SK-N-SH (cell line): Measurements from ENCODE around the gene DLAT. TPM values are rescaled to one million over a fixed set of nuclear protein-coding genes. Genes with fewer than 3 reads are reported as not detected.

Source experiments
- CTCF ChIA-PET: fragments of 300-600, 350-600 bp; formaldehyde crosslinking; extraction: SDS; loops from one replicate; lab custom pipeline; 2021; lab: Yijun Ruan, JAX
- POLR2A ChIA-PET: fragments of 350-600 bp; sonication (Branson Sonifier 250); formaldehyde crosslinking; extraction: SDS; loops from one replicate; lab custom pipeline; 2020; ENCODE audit warnings: antibody characterized with exemption, inconsistent platforms; lab: Yijun Ruan, JAX
- DNase-seq: peaks from one replicate; pipeline ENCODE4 v3.0.0; 2012
- H2AFZ ChIP-seq: fragments of 200-600 bp; sonication (generic); 2 replicates; pipeline ENCODE4 v1.8.1; 2016; ENCODE audit warnings: antibody characterized with exemption, mild to moderate bottlenecking, low read depth
- H3F3A ChIP-seq: fragments of 200-600 bp; sonication (generic); replicated peaks from 2 replicates; pipeline ENCODE3; 2016; ENCODE audit warnings: antibody characterized with exemption, mild to moderate bottlenecking; ENCODE audit not compliant: insufficient read depth
- H3K27ac ChIP-seq, 2 experiments: fragments of 200-500 bp in 1 of 2; fragments of 200-600 bp in 1 of 2; sonication (Bioruptor generic) in 1 of 2; sonication (generic), shearing (Covaris generic) in 1 of 2; 2 replicates each; pipeline versions ENCODE4 v1.5.1 to v1.6.1; 2014 to 2016; ENCODE audit warnings: low read depth in 2 of 2, inconsistent platforms in 1 of 2, low read length in 1 of 2, mild to moderate bottlenecking in 1 of 2, mixed read lengths in 1 of 2
- H3K27me3 ChIP-seq: fragments of 200-600 bp; sonication (generic), shearing (Covaris generic); 2 replicates; pipeline ENCODE4 v1.6.1; 2016; ENCODE audit warnings: mixed run types; ENCODE audit not compliant: insufficient read depth
- H3K36me3 ChIP-seq, 2 experiments: fragments of 200-500 bp in 1 of 2; fragments of 200-600 bp in 1 of 2; sonication (Bioruptor generic) in 1 of 2; sonication (generic) in 1 of 2; replicated peaks in 1 of 2; 2 replicates each; pipeline versions ENCODE3 to v1.5.1; 2014 to 2016; ENCODE audit warnings: low read length in 1 of 2, mild to moderate bottlenecking in 1 of 2; ENCODE audit not compliant: insufficient read depth in 2 of 2, control insufficient read depth in 1 of 2
- H3K4me1 ChIP-seq, 2 experiments: fragments of 200-500 bp in 1 of 2; fragments of 200-600 bp in 1 of 2; sonication (Bioruptor generic) in 1 of 2; sonication (generic), shearing (Covaris generic) in 1 of 2; 2 replicates each; pipeline versions ENCODE4 v1.5.1 to v1.6.1; 2014 to 2016; ENCODE audit warnings: low read depth in 1 of 2, low read length in 1 of 2, mixed run types in 1 of 2; ENCODE audit not compliant: insufficient read depth in 2 of 2, control insufficient read depth in 1 of 2
- H3K4me2 ChIP-seq: fragments of 200-600 bp; sonication (generic), shearing (Covaris generic); 2 replicates; pipeline ENCODE4 v1.6.1; 2017; ENCODE audit warnings: mixed run types
- H3K4me3 ChIP-seq, 2 experiments: fragments of 200-500 bp in 1 of 2; fragments of 200-600 bp in 1 of 2; sonication (Bioruptor generic) in 1 of 2; sonication (generic), shearing (Covaris generic) in 1 of 2; 2 replicates each; pipeline versions ENCODE4 v1.5.1 to v1.8.1; 2014 to 2016; ENCODE audit warnings: low read depth in 2 of 2, inconsistent platforms in 1 of 2, low read length in 1 of 2, mild to moderate bottlenecking in 1 of 2, mixed read lengths in 1 of 2, moderate library complexity in 1 of 2
- H3K79me2 ChIP-seq: fragments of 200-600 bp; sonication (generic); 2 replicates; pipeline ENCODE4 v1.8.1; 2017; ENCODE audit warnings: mild to moderate bottlenecking; ENCODE audit not compliant: insufficient read depth
- H3K9ac ChIP-seq: fragments of 200-600 bp; sonication (generic); 2 replicates; pipeline ENCODE4 v1.6.1; 2017; ENCODE audit warnings: mixed run types
- H3K9me2 ChIP-seq: fragments of 200-600 bp; sonication (generic); 2 replicates; pipeline ENCODE4 v1.6.1; 2017; ENCODE audit warnings: mixed run types
- H3K9me3 ChIP-seq: fragments of 200-600 bp; sonication (generic); 2 replicates; pipeline ENCODE4 v1.6.1; 2017; ENCODE audit warnings: mixed run types, mild to moderate bottlenecking, moderate library complexity
- H4K20me1 ChIP-seq: fragments of 200-600 bp; sonication (generic); 2 replicates; pipeline ENCODE4 v1.6.1; 2017; ENCODE audit warnings: mild to moderate bottlenecking, mixed run types; ENCODE audit not compliant: insufficient read depth
- CTCF ChIP-seq: fragments of 200-600 bp; sonication (generic); IDR thresholded peaks from 2 replicates; pipeline ENCODE4 v1.6.1; 2017; ENCODE audit warnings: antibody characterized with exemption, mild to moderate bottlenecking, moderate library complexity
- EP300 ChIP-seq, 2 experiments: IDR thresholded peaks; 2 replicates each; pipeline versions ENCODE4 v1.4.0 to v1.6.1; 2012; ENCODE audit warnings: borderline replicate concordance in 1 of 2, low read depth in 1 of 2, low read length in 1 of 2
- FOXJ3 ChIP-seq: sonication (generic); formaldehyde crosslinking; IDR thresholded peaks from 2 replicates; pipeline ENCODE4 v1.5.1; 2020; ENCODE audit warnings: mild to moderate bottlenecking, missing genetic modification reagents
- FOXM1 ChIP-seq: IDR thresholded peaks from 2 replicates; pipeline ENCODE4 v1.4.0; 2012; ENCODE audit warnings: low read depth, mild to moderate bottlenecking
- GATA2 ChIP-seq: sonication (generic); formaldehyde crosslinking; IDR thresholded peaks from 2 replicates; pipeline ENCODE4 v1.5.0; 2020; ENCODE audit warnings: mild to moderate bottlenecking, missing genetic modification reagents
- JUND ChIP-seq: IDR thresholded peaks from 2 replicates; pipeline ENCODE4 v1.4.0; 2012
- MAX ChIP-seq: IDR thresholded peaks from 2 replicates; pipeline ENCODE4 v1.4.0; 2012; ENCODE audit warnings: low read depth
- MXI1 ChIP-seq: IDR thresholded peaks from 2 replicates; pipeline ENCODE4 v1.6.1; 2012; ENCODE audit warnings: mild to moderate bottlenecking, low read depth, low read length, improper control_type of control experiment
- POLR2AphosphoS5 ChIP-seq: IDR thresholded peaks from 2 replicates; pipeline ENCODE4 v1.6.1; 2012; ENCODE audit warnings: low read depth, low read length
- RFX5 ChIP-seq: IDR thresholded peaks from 2 replicates; pipeline ENCODE4 v1.6.1; 2012; ENCODE audit warnings: mild to moderate bottlenecking, improper control_type of control experiment, low read length
- RXRA ChIP-seq: IDR thresholded peaks from 2 replicates; pipeline ENCODE4 v1.4.0; 2012; ENCODE audit warnings: low read depth, mild to moderate bottlenecking, borderline replicate concordance
- SIN3A ChIP-seq: IDR thresholded peaks from 2 replicates; pipeline ENCODE4 v1.6.1; 2012; ENCODE audit warnings: low read depth, mild to moderate bottlenecking, low read length, moderate library complexity, borderline replicate concordance
- TCF12 ChIP-seq: IDR thresholded peaks from 2 replicates; pipeline ENCODE4 v1.4.0; 2012
- USF2 ChIP-seq: fragments of 150-350 bp; IDR thresholded peaks from 2 replicates; pipeline ENCODE4 v1.6.1; 2017; ENCODE audit warnings: antibody characterized with exemption, low read length, low read depth, borderline replicate concordance
- YY1 ChIP-seq: IDR thresholded peaks from 2 replicates; pipeline ENCODE4 v1.4.0; 2012; ENCODE audit warnings: low read depth, mild to moderate bottlenecking
- WGBS: methylation state at CpG from one replicate; pipeline ENCODE4 v1.1.6; 2017; ENCODE audit warnings: low lambda C conversion rate; 5-methylcytosine and 5-hydroxymethylcytosine counted together
- polyA plus RNA-seq, 3 experiments: library from polyadenylated mRNA; depleted of rRNA; stranded (reverse); fragments of >200 nt; gene quantifications; 2 replicates each; pipeline ENCODE4 v1.2.3, GENCODE V29; 2012
- TF ChIP-seq, protein P1 (sequence below): IDR thresholded peaks from 2 replicates; pipeline ENCODE4 v1.6.1; 2012; ENCODE audit warnings: mild to moderate bottlenecking, low read depth, low read length, moderate library complexity
- TF ChIP-seq, protein P2 (sequence below): IDR thresholded peaks from 2 replicates; pipeline ENCODE4; 2012
- TF ChIP-seq, protein P3 (sequence below): fragments of 150-350 bp; IDR thresholded peaks from 2 replicates; pipeline ENCODE4 v1.6.1; 2016; ENCODE audit warnings: mild to moderate bottlenecking, low read depth, low read length

Gene DLAT
- polyA plus RNA-seq, 1 of the 3 experiments (the other 2 are of a cell fraction), result 14.4 TPM

- H3K27me3 ChIP-seq, result no peaks in the 10 kb centered on the region
- H3K4me2 ChIP-seq, result no peak overlapping the region
- H3F3A ChIP-seq, result no peaks in the 10 kb centered on the region
- no peaks in the 10 kb centered on the region for H3K9me3 ChIP-seq
- no peaks in the 10 kb centered on the region for H4K20me1 ChIP-seq
- peaks cover 8 to 9% of the 10 kb centered on the region in 2 experiments for H3K36me3 ChIP-seq
- ChIA-PET POLR2A (interaction anchor here (0.6 kb wide), 1 partner anchor 16 kb away, joined by 4 read pairs; no protein-coding TSS in a partner anchor), CTCF (interaction anchor here (1.3 to 2.2 kb wide), 2 partner anchors 13 to 75 kb away, joined by 3 to 12 read pairs; partner anchors contain the start of gene BCO2)
- no peaks in the 10 kb centered on the region for H3K4me1 ChIP-seq
- TF ChIP-seq GATA2 (CRISPR knock-in tag) (no peak), EP300 (IDR thresholded peaks at IDR 0.05; ENCODE audit: borderline replicate concordance in 1 of 2, low read depth in 1 of 2, low read length in 1 of 2) (no peak), YY1 (no peak), POLR2AphosphoS5 (no peak), MAX (no peak), RFX5 (no peak), RXRA (no peak), TCF12 (no peak), MXI1 (no peak)
- TF ChIP-seq, protein P1, sequence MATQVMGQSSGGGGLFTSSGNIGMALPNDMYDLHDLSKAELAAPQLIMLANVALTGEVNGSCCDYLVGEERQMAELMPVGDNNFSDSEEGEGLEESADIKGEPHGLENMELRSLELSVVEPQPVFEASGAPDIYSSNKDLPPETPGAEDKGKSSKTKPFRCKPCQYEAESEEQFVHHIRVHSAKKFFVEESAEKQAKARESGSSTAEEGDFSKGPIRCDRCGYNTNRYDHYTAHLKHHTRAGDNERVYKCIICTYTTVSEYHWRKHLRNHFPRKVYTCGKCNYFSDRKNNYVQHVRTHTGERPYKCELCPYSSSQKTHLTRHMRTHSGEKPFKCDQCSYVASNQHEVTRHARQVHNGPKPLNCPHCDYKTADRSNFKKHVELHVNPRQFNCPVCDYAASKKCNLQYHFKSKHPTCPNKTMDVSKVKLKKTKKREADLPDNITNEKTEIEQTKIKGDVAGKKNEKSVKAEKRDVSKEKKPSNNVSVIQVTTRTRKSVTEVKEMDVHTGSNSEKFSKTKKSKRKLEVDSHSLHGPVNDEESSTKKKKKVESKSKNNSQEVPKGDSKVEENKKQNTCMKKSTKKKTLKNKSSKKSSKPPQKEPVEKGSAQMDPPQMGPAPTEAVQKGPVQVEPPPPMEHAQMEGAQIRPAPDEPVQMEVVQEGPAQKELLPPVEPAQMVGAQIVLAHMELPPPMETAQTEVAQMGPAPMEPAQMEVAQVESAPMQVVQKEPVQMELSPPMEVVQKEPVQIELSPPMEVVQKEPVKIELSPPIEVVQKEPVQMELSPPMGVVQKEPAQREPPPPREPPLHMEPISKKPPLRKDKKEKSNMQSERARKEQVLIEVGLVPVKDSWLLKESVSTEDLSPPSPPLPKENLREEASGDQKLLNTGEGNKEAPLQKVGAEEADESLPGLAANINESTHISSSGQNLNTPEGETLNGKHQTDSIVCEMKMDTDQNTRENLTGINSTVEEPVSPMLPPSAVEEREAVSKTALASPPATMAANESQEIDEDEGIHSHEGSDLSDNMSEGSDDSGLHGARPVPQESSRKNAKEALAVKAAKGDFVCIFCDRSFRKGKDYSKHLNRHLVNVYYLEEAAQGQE, result no peak
- H3K9me2 ChIP-seq, result no peaks in the 10 kb centered on the region
- no peak overlapping the region for H3K27ac ChIP-seq
- no peak overlapping the region for H3K9ac ChIP-seq
- no peak overlapping the region for H2AFZ ChIP-seq
- no peaks in the 10 kb centered on the region; the same call in 1 of the 2 replicates for H3K79me2 ChIP-seq
- WGBS, result 76% methylated on average over 2 of the region's 2 CpGs
- H3K4me3 ChIP-seq, result no peak overlapping the region
- DNase-seq, result no peak
These were observed 75.3 kb downstream of the DLAT start for GRCh38 chr11:112100462-112100861.

GRCh38 chr11:112103446-112103845 is 78.2 kb downstream of the DLAT start:
- no peak overlapping the region for H3K9ac ChIP-seq
- DNase-seq, result no peak
- H2AFZ ChIP-seq, result no peak overlapping the region
- no peaks in the 10 kb centered on the region for H3K9me3 ChIP-seq
- H3K27me3 ChIP-seq, result no peaks in the 10 kb centered on the region
- ChIA-PET POLR2A (no interaction called here), CTCF (interaction anchor here (1.5 to 3.3 kb wide), 2 partner anchors 10 to 177 kb away, joined by 3 to 25 read pairs; no protein-coding TSS in a partner anchor)
- H3K36me3 ChIP-seq, result no peaks in the 10 kb centered on the region
- H3K79me2 ChIP-seq, result no peaks in the 10 kb centered on the region; the same call in 1 of the 2 replicates
- no peak overlapping the region for H3K27ac ChIP-seq
- H3K9me2 ChIP-seq, result no peaks in the 10 kb centered on the region
- H4K20me1 ChIP-seq, result no peaks in the 10 kb centered on the region
- H3K4me3 ChIP-seq, result no peak overlapping the region
- H3F3A ChIP-seq, result no peaks in the 10 kb centered on the region
- H3K4me2 ChIP-seq, result no peak overlapping the region
- H3K4me1 ChIP-seq, result no peaks in the 10 kb centered on the region
- WGBS, result 95% methylated on average over 5 of the region's 6 CpGs
- TF ChIP-seq YY1, result no peak
- TF ChIP-seq EP300 (IDR thresholded peaks at IDR 0.05; ENCODE audit: borderline replicate concordance in 1 of 2, low read depth in 1 of 2, low read length in 1 of 2), result no peak
- TF ChIP-seq, protein P2, sequence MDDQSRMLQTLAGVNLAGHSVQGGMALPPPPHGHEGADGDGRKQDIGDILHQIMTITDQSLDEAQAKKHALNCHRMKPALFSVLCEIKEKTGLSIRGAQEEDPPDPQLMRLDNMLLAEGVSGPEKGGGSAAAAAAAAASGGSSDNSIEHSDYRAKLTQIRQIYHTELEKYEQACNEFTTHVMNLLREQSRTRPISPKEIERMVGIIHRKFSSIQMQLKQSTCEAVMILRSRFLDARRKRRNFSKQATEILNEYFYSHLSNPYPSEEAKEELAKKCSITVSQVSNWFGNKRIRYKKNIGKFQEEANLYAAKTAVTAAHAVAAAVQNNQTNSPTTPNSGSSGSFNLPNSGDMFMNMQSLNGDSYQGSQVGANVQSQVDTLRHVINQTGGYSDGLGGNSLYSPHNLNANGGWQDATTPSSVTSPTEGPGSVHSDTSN, result no peak
- TF ChIP-seq JUND, result no peak
- TF ChIP-seq FOXM1, result no peak
- no peak for TF ChIP-seq RXRA
- TF ChIP-seq CTCF, result no peak
- TF ChIP-seq RFX5, result no peak
- no peak for TF ChIP-seq POLR2AphosphoS5
- TF ChIP-seq, protein P3, sequence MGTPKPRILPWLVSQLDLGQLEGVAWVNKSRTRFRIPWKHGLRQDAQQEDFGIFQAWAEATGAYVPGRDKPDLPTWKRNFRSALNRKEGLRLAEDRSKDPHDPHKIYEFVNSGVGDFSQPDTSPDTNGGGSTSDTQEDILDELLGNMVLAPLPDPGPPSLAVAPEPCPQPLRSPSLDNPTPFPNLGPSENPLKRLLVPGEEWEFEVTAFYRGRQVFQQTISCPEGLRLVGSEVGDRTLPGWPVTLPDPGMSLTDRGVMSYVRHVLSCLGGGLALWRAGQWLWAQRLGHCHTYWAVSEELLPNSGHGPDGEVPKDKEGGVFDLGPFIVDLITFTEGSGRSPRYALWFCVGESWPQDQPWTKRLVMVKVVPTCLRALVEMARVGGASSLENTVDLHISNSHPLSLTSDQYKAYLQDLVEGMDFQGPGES, result no peak
- no peak for TF ChIP-seq FOXJ3 (CRISPR knock-in tag)
- no peak for TF ChIP-seq USF2
- TF ChIP-seq SIN3A, result no peak
